ENCODE data around the gene WDR83. TPM values are rescaled to one million over a fixed set of nuclear protein-coding genes. Genes with fewer than 3 reads are reported as not detected.

The WDR83 gene
- total RNA-seq, 2 experiments from 2014 or later: 17.5 to 23.2 TPM

GRCh38 chr19:12646551-12646950 is 20.1 kb upstream of the WDR83 start:
- no peak for TF ChIP-seq CTCF (IDR thresholded peaks at IDR 0.05)
- no peaks in the 10 kb centered on the region for H3K27me3 Mint-ChIP-seq
- intact Hi-C loops (cut with micrococcal nuclease): no loop called here
- no peak overlapping the region for H3K27ac Mint-ChIP-seq
- ATAC-seq: no peak
- CTCF ChIA-PET: no interaction called here
- DNase-seq: no peak
- H3K4me1 Mint-ChIP-seq (ENCODE audit: low read depth): peaks cover 5% of the 10 kb centered on the region
- POLR2A ChIA-PET: interaction anchor here (0.9 to 1.6 kb wide), 2 partner anchors 12 to 20 kb away, joined by 4 read pairs; partner anchors contain the start of genes MAN2B1 and WDR83
- H3K4me3 Mint-ChIP-seq: no peak overlapping the region
- no peaks in the 10 kb centered on the region for H3K9me3 Mint-ChIP-seq
- peaks cover 40% of the 10 kb centered on the region for H3K36me3 Mint-ChIP-seq (ENCODE audit: low read depth)

- Mint-ChIP-seq H3K27me3 (no peaks in the 10 kb centered on the region), H3K36me3 (ENCODE audit: low read depth) (peaks cover 43% of the 10 kb centered on the region), H3K4me1 (ENCODE audit: low read depth) (peaks cover 5% of the 10 kb centered on the region), H3K9me3 (no peaks in the 10 kb centered on the region), H3K4me3 (no peak overlapping the region), H3K27ac (no peak overlapping the region)
- POLR2A ChIA-PET: interaction anchor here (0.9 to 1.6 kb wide), 2 partner anchors 11 to 19 kb away, joined by 4 read pairs; partner anchors contain the start of genes MAN2B1 and WDR83
- DNase-seq (no peak), ATAC-seq (no peak)
- CTCF ChIA-PET: interaction anchor here (0.7 kb wide), 1 partner anchor 84 kb away, joined by 3 read pairs; no protein-coding TSS in a partner anchor
- no peak for TF ChIP-seq CTCF (IDR thresholded peaks at IDR 0.05)
- intact Hi-C loops (cut with micrococcal nuclease): no loop called here
Observed at GRCh38 chr19:12647047-12647446, 19.6 kb upstream of the WDR83 start.

GRCh38 chr19:12647490-12648071 is 19.0 kb upstream of the WDR83 start:
- H3K36me3 Mint-ChIP-seq (ENCODE audit: low read depth): peaks cover 45% of the 10 kb centered on the region
- H3K9me3 Mint-ChIP-seq: no peaks in the 10 kb centered on the region
- no peak overlapping the region for H3K27ac Mint-ChIP-seq
- H3K4me3 Mint-ChIP-seq: no peak overlapping the region
- H3K4me1 Mint-ChIP-seq (ENCODE audit: low read depth): peaks cover 5% of the 10 kb centered on the region
- intact Hi-C loops (cut with micrococcal nuclease): no loop called here
- POLR2A ChIA-PET: interaction anchor here (0.9 to 1.6 kb wide), 2 partner anchors 11 to 19 kb away, joined by 4 read pairs; partner anchors contain the start of genes MAN2B1 and WDR83
- CTCF ChIA-PET: interaction anchor here (0.7 kb wide), 1 partner anchor 84 kb away, joined by 3 read pairs; no protein-coding TSS in a partner anchor
- peak; percentile 91 for ATAC-seq
- H3K27me3 Mint-ChIP-seq: no peaks in the 10 kb centered on the region
- no peak for TF ChIP-seq CTCF (IDR thresholded peaks at IDR 0.05)
- peak; percentile 64 for DNase-seq

GRCh38 chr19:12648088-12648487 is 18.5 kb upstream of the WDR83 start:
- intact Hi-C loops (cut with micrococcal nuclease): no loop called here
- peaks cover 45% of the 10 kb centered on the region for H3K36me3 Mint-ChIP-seq (ENCODE audit: low read depth)
- DNase-seq: no peak
- no peak for ATAC-seq
- H3K4me3 Mint-ChIP-seq: no peak overlapping the region
- H3K27ac Mint-ChIP-seq: no peak overlapping the region
- ChIA-PET CTCF (interaction anchor here (2.3 kb wide), 1 partner anchor 9 kb away, joined by 13 read pairs; no protein-coding TSS in a partner anchor), POLR2A (no interaction called here)
- no peak for TF ChIP-seq CTCF (IDR thresholded peaks at IDR 0.05)
- no peaks in the 10 kb centered on the region for H3K9me3 Mint-ChIP-seq
- H3K27me3 Mint-ChIP-seq: no peaks in the 10 kb centered on the region
- H3K4me1 Mint-ChIP-seq (ENCODE audit: low read depth): peaks cover 5% of the 10 kb centered on the region

GRCh38 chr19:12649941-12650340 is 16.7 kb upstream of the WDR83 start:
- POLR2A ChIA-PET: interaction anchor here (1.1 kb wide), 1 partner anchor 22 kb away, joined by 3 read pairs; no protein-coding TSS in a partner anchor
- intact Hi-C loops (cut with micrococcal nuclease): no loop called here
- no peak for TF ChIP-seq CTCF (IDR thresholded peaks at IDR 0.05)
- DNase-seq (no peak), ATAC-seq (no peak)
- no peaks in the 10 kb centered on the region for H3K9me3 Mint-ChIP-seq
- no peak overlapping the region for H3K4me3 Mint-ChIP-seq
- CTCF ChIA-PET: interaction anchor here (1.2 to 2.3 kb wide), 2 partner anchors 11 to 16 kb away, joined by 3 to 13 read pairs; partner anchors contain the start of genes MAN2B1 and WDR83
- peaks cover 44% of the 10 kb centered on the region for H3K36me3 Mint-ChIP-seq (ENCODE audit: low read depth)
- H3K27ac Mint-ChIP-seq: no peak overlapping the region
- H3K27me3 Mint-ChIP-seq: no peaks in the 10 kb centered on the region
- H3K4me1 Mint-ChIP-seq (ENCODE audit: low read depth): peaks cover 5% of the 10 kb centered on the region
